Measurements from ENCODE around the gene NPAS2. TPM values are rescaled to one million over a fixed set of nuclear protein-coding genes. Genes with fewer than 3 reads are reported as not detected.
A peak's percentile ranks its signal among the peaks of the same experiment; 100 is the strongest.

The NPAS2 gene
- total RNA-seq, 1 experiment from 2014 or later, result 142 TPM

DNA sequence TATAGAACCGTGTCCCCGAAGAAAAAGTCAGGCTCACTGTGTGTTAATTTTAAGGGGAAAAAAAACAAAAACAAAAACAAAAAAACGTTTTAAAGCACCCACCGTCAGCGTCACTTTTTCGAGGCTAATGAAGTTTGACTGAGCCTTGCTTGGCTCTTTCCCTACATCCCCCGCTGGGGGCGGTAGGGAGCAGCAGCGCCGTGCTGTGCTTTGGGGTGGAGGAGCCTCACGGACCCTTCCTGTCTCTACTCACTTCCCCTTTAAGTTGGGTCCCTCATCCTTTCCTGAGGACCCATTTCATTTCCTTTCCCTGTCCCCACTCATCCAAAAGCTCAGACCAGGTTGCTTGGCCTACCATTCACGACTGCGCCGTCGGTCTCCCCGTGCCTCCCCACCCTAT lies 99.4 kb downstream of the NPAS2 start:
- no peaks in the 10 kb centered on the region for H3K9me3 Mint-ChIP-seq (ENCODE audit: low read depth, unreplicated experiment)
- peaks cover 18% of the 10 kb centered on the region for H3K36me3 Mint-ChIP-seq (ENCODE audit: insufficient read depth, unreplicated experiment)
- BruUV-seq (replicated peaks), result no TSS peak
- H3K27ac Mint-ChIP-seq (ENCODE audit: unreplicated experiment), result no peak overlapping the region
- TF ChIP-seq, protein P1, sequence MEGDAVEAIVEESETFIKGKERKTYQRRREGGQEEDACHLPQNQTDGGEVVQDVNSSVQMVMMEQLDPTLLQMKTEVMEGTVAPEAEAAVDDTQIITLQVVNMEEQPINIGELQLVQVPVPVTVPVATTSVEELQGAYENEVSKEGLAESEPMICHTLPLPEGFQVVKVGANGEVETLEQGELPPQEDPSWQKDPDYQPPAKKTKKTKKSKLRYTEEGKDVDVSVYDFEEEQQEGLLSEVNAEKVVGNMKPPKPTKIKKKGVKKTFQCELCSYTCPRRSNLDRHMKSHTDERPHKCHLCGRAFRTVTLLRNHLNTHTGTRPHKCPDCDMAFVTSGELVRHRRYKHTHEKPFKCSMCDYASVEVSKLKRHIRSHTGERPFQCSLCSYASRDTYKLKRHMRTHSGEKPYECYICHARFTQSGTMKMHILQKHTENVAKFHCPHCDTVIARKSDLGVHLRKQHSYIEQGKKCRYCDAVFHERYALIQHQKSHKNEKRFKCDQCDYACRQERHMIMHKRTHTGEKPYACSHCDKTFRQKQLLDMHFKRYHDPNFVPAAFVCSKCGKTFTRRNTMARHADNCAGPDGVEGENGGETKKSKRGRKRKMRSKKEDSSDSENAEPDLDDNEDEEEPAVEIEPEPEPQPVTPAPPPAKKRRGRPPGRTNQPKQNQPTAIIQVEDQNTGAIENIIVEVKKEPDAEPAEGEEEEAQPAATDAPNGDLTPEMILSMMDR (IDR thresholded peaks at IDR 0.05; ENCODE audit: unreplicated experiment), result no peak
- no peaks in the 10 kb centered on the region for H3K27me3 Mint-ChIP-seq (ENCODE audit: unreplicated experiment)
- no peak for DNase-seq
- H3K4me1 Mint-ChIP-seq (ENCODE audit: low read depth, unreplicated experiment), result no peaks in the 10 kb centered on the region
- intact Hi-C loops (cut with micrococcal nuclease; ENCODE audit: unreplicated experiment), result no loop called here
- CTCF ChIA-PET, result no interaction called here
- no peak overlapping the region for H3K4me3 Mint-ChIP-seq (ENCODE audit: low read depth, unreplicated experiment)

DNA sequence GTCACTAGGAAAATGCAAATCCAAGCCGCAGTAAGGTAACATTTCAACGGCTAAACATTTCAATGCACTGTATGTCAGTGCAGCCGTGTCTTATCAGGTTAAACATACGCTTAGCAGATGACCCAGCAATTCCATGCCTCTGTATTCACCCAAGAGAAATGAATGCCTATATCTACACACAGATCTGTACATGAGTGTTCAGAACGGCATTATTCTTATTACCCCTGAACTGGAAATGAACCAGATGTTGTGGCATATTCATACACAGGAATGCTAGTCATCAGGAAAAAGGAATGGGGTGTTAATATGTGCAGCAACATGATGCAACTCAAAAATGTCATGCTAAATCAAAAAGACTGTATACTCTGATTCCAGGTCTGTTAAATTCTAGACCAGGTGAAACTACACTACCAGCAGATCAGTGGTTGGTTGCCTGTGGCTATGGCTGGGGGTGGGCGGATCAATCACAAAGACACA lies 101.8 kb downstream of the NPAS2 start:
- BruUV-seq (replicated peaks), result no TSS peak
- Mint-ChIP-seq H3K4me1 (ENCODE audit: low read depth, unreplicated experiment) (no peaks in the 10 kb centered on the region), H3K4me3 (ENCODE audit: low read depth, unreplicated experiment) (no peak overlapping the region), H3K27me3 (ENCODE audit: unreplicated experiment) (no peaks in the 10 kb centered on the region), H3K9me3 (ENCODE audit: low read depth, unreplicated experiment) (no peaks in the 10 kb centered on the region), H3K36me3 (ENCODE audit: insufficient read depth, unreplicated experiment) (peaks cover 28% of the 10 kb centered on the region), H3K27ac (ENCODE audit: unreplicated experiment) (no peak overlapping the region)
- DNase-seq, result no peak
- intact Hi-C loops (cut with micrococcal nuclease; ENCODE audit: unreplicated experiment), result no loop called here
- TF ChIP-seq, protein P1 (IDR thresholded peaks at IDR 0.05; ENCODE audit: unreplicated experiment), result no peak
- CTCF ChIA-PET, result no interaction called here

DNA sequence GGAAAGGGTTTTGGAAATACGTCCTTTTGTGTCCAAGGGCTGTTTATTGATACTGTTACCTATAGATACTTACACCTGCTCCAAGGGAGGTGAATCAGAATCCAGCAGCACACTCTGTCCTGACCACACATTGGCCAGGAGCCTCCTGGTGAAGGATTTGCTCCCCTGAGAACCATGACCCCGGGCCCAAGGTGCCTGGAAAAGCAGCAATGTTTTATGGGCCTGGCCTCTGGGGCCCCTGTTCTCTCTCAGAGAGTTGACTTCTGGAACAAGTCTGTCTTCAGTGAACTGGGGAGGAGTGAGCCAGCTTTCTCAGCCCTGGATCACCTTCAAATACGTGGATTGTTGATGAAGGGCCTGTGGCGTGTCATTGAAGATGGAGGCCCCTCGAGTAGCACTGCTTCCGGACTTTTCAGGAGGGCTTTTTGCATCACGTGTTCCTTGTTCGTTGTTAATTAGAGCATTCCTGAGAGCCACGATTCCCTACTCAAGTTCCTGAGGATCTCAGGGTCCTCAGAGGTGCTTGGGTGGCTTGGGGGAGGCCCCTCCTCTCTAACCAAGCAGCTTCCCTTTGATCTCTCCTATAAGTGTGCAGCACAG lies 103.6 kb downstream of the NPAS2 start:
- H3K27me3 Mint-ChIP-seq (ENCODE audit: unreplicated experiment), result no peaks in the 10 kb centered on the region
- BruUV-seq (replicated peaks), result no TSS peak
- TF ChIP-seq, protein P1 (IDR thresholded peaks at IDR 0.05; ENCODE audit: unreplicated experiment), result no peak
- no peak for DNase-seq
- H3K9me3 Mint-ChIP-seq (ENCODE audit: low read depth, unreplicated experiment), result no peaks in the 10 kb centered on the region
- H3K4me1 Mint-ChIP-seq (ENCODE audit: low read depth, unreplicated experiment), result no peaks in the 10 kb centered on the region
- intact Hi-C loops (cut with micrococcal nuclease; ENCODE audit: unreplicated experiment), result no loop called here
- peaks cover 40% of the 10 kb centered on the region for H3K36me3 Mint-ChIP-seq (ENCODE audit: insufficient read depth, unreplicated experiment)
- H3K4me3 Mint-ChIP-seq (ENCODE audit: low read depth, unreplicated experiment), result no peak overlapping the region
- H3K27ac Mint-ChIP-seq (ENCODE audit: unreplicated experiment), result peak overlapping the region; percentile 16
- CTCF ChIA-PET, result no interaction called here

DNA sequence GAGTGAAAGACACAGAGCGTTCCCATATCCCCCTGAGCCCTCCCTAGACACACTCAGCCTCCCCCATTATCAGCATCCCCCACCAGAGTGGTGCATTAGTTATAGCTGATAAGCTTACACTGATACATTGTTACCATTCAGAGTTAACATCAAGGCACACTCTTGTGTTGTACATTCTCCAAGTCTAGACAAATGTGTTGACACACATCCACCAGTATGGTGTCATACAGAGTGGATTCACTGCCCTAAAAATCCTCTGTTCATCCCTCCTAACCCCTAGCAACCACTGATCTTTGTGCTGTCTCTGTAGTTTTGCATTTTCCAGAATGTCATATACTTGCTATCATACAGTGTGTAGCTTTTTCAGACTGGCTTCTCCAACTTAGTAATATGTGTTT lies 104.2 kb downstream of the NPAS2 start:
- Mint-ChIP-seq H3K27ac (ENCODE audit: unreplicated experiment) (no peak overlapping the region), H3K9me3 (ENCODE audit: low read depth, unreplicated experiment) (no peaks in the 10 kb centered on the region), H3K36me3 (ENCODE audit: insufficient read depth, unreplicated experiment) (peaks cover 40% of the 10 kb centered on the region), H3K4me1 (ENCODE audit: low read depth, unreplicated experiment) (no peaks in the 10 kb centered on the region), H3K4me3 (ENCODE audit: low read depth, unreplicated experiment) (no peak overlapping the region), H3K27me3 (ENCODE audit: unreplicated experiment) (no peaks in the 10 kb centered on the region)
- BruUV-seq (replicated peaks), result no TSS peak
- intact Hi-C loops (cut with micrococcal nuclease; ENCODE audit: unreplicated experiment), result no loop called here
- no peak for DNase-seq
- CTCF ChIA-PET, result no interaction called here
- TF ChIP-seq, protein P1 (IDR thresholded peaks at IDR 0.05; ENCODE audit: unreplicated experiment), result no peak
